Activated CD4-positive, alpha-beta T cell treated with anti-CD3 and anti-CD28 coated beads, Interleukin-10, Interleukin-2, amounts not matched to agents 100 ng/mL and 50 ng/mL, durations not matched to agents 16 hours and 8 hours (primary cell): Measurements from ENCODE around the gene ORAI3.

Source experiments
- DNase-seq: peaks from one replicate; pipeline ENCODE4 v3.0.0-alpha.2; 2020

Gene ORAI3

GRCh38 chr16:30948667-30949649 is at the start of gene ORAI3:
ORAI3 (plus strand) TSS chr16:30949068; CDS start chr16:30949290, 222 bp downstream.
- peak; percentile 57 for DNase-seq

GRCh38 chr16:30899794-30900193 is 49.1 kb upstream of the ORAI3 start:
- no peak for DNase-seq

- no peak for DNase-seq
Observed at GRCh38 chr16:30900588-30900987, 48.3 kb upstream of the ORAI3 start.

- peak; percentile 26 for DNase-seq
Observed at GRCh38 chr16:30901201-30902028, 47.5 kb upstream of the ORAI3 start.

GRCh38 chr16:30902029-30902972 is 46.6 kb upstream of the ORAI3 start:
- DNase-seq, result peak; percentile 65

GRCh38 chr16:30903002-30903401 is 45.9 kb upstream of the ORAI3 start:
- peak; percentile 23 for DNase-seq

- DNase-seq, result peak; percentile 31
Observed at GRCh38 chr16:30903596-30903995, 45.3 kb upstream of the ORAI3 start.

- no peak for DNase-seq
Observed at GRCh38 chr16:30904114-30904780, 44.6 kb upstream of the ORAI3 start.

- no peak for DNase-seq
Observed at GRCh38 chr16:30907064-30907463, 41.8 kb upstream of the ORAI3 start.

- DNase-seq, result no peak
Observed at GRCh38 chr16:30910427-30911029, 38.3 kb upstream of the ORAI3 start.

GRCh38 chr16:30912794-30913412 is 36.0 kb upstream of the ORAI3 start:
- no peak for DNase-seq

GRCh38 chr16:30914830-30915229 is 34.0 kb upstream of the ORAI3 start:
- DNase-seq, result no peak

- no peak for DNase-seq
Observed at GRCh38 chr16:30918614-30919013, 30.3 kb upstream of the ORAI3 start.

GRCh38 chr16:30920891-30921290 is 28.0 kb upstream of the ORAI3 start:
- DNase-seq, result no peak

GRCh38 chr16:30921459-30921747 is 27.5 kb upstream of the ORAI3 start:
- no peak for DNase-seq

- peak; percentile 90 for DNase-seq
Observed at GRCh38 chr16:30921748-30922419, 27.0 kb upstream of the ORAI3 start.

- peak; percentile 100 for DNase-seq
Observed at GRCh38 chr16:30922420-30922959, 26.4 kb upstream of the ORAI3 start.

- peak; percentile 99 for DNase-seq
Observed at GRCh38 chr16:30922960-30923535, 25.8 kb upstream of the ORAI3 start.

- no peak for DNase-seq
Observed at GRCh38 chr16:30923554-30924075, 25.3 kb upstream of the ORAI3 start, which contains the start of gene FBXL19. FBXL19 (plus strand) TSS chr16:30923572; CDS start chr16:30925755, 2,183 bp downstream.
